Nephron (organoid): ENCODE data around the gene CTIF.

Experiments
- H3K27ac Mint-ChIP-seq, 3 experiments: 2 replicates each; pipeline ENCODE4 v1.8.0; 2020; ENCODE audit warnings: mixed read lengths in 3 of 3, mild to moderate bottlenecking in 2 of 3, moderate library complexity in 1 of 3
- H3K27me3 Mint-ChIP-seq: 2 replicates; pipeline ENCODE4 v1.8.0; 2021; ENCODE audit warnings: low read depth, mild to moderate bottlenecking, moderate library complexity, mixed read lengths
- H3K36me3 Mint-ChIP-seq: 2 replicates; pipeline ENCODE4 v1.8.0; 2020; ENCODE audit warnings: low read depth, mixed read lengths
- H3K4me1 Mint-ChIP-seq: 2 replicates; pipeline ENCODE4 v1.8.0; 2020; ENCODE audit warnings: mixed read lengths
- H3K4me3 Mint-ChIP-seq, 3 experiments: 2 replicates each; pipeline ENCODE4 v1.8.0; 2020; ENCODE audit warnings: mild to moderate bottlenecking in 3 of 3, mixed read lengths in 3 of 3, moderate library complexity in 2 of 3
- H3K9me3 Mint-ChIP-seq: 2 replicates; pipeline ENCODE4 v1.8.0; 2020; ENCODE audit warnings: mixed read lengths
- TF ChIP-seq, protein P1 (sequence below), 3 experiments: fragments of 200-600 bp; sonication (generic); IDR thresholded peaks; one replicate each; pipeline ENCODE4 v1.5.0; 2021; ENCODE audit warnings: antibody characterized with exemption in 3 of 3; ENCODE audit not compliant: unreplicated experiment in 3 of 3

The CTIF gene

DNA sequence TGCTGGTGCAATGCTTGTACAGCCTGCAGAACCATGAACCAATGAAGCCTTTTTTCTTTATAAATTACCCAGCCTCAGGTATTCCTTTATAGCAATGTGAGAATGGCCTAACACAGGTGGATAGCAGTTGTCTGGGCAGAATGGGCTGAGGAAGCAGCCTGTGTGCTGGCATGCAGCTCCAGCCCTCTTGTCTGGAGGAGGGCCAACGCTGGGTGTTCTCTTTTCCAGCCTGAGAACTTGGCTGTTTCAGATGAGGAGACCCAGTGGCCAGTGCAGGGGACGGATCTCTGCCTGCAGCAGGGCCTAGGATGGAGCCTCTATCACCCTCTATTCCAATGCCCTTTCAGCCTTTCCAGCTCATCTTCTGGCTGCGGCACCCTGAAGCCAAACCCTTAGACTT is 58.8 kb downstream of the CTIF start:
- no peak overlapping the region for H3K4me3 Mint-ChIP-seq
- H3K36me3 Mint-ChIP-seq: peaks cover 7% of the 10 kb centered on the region
- TF ChIP-seq, protein P1, sequence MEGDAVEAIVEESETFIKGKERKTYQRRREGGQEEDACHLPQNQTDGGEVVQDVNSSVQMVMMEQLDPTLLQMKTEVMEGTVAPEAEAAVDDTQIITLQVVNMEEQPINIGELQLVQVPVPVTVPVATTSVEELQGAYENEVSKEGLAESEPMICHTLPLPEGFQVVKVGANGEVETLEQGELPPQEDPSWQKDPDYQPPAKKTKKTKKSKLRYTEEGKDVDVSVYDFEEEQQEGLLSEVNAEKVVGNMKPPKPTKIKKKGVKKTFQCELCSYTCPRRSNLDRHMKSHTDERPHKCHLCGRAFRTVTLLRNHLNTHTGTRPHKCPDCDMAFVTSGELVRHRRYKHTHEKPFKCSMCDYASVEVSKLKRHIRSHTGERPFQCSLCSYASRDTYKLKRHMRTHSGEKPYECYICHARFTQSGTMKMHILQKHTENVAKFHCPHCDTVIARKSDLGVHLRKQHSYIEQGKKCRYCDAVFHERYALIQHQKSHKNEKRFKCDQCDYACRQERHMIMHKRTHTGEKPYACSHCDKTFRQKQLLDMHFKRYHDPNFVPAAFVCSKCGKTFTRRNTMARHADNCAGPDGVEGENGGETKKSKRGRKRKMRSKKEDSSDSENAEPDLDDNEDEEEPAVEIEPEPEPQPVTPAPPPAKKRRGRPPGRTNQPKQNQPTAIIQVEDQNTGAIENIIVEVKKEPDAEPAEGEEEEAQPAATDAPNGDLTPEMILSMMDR (IDR thresholded peaks at IDR 0.05; ENCODE audit: unreplicated experiment in 3 of 3): no peak
- H3K27ac Mint-ChIP-seq: no peak overlapping the region
- peaks cover 37% of the 10 kb centered on the region for H3K4me1 Mint-ChIP-seq
- H3K9me3 Mint-ChIP-seq: no peaks in the 10 kb centered on the region
- no peaks in the 10 kb centered on the region for H3K27me3 Mint-ChIP-seq

GRCh38 chr18:48599391-48599790 is 60.6 kb downstream of the CTIF start:
- Mint-ChIP-seq H3K4me3 (no peak overlapping the region), H3K27me3 (no peaks in the 10 kb centered on the region), H3K4me1 (peaks cover 33% of the 10 kb centered on the region), H3K27ac (peak overlapping the region in 1 of 3 experiments; percentile 28), H3K36me3 (peaks cover 7% of the 10 kb centered on the region), H3K9me3 (no peaks in the 10 kb centered on the region)
- TF ChIP-seq, protein P1 (IDR thresholded peaks at IDR 0.05; ENCODE audit: unreplicated experiment in 3 of 3): no peak

DNA sequence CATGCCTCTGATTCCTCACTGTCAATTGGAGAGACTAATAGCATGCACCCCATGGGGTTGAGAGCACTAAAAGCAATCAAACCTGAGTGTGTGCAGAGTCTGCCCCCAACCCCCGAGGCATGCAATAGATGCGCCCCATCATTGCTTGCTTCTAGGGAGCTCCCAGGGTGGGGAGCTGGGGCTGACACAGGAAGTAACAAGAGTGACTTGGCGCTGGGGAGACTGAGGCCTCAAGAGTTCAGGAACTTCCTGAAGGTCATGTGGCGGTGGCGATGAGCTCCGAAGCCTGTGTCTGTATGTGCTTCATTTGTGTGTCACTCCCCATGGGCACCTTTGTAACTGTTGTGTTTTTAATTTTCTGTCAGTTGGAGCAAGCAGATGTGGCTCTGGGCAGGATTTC is 61.2 kb downstream of the CTIF start:
- Mint-ChIP-seq H3K4me1 (peaks cover 29% of the 10 kb centered on the region), H3K27ac (peak overlapping the region; percentile 29 to 74 (median 57)), H3K4me3 (no peak overlapping the region), H3K9me3 (no peaks in the 10 kb centered on the region), H3K36me3 (peaks cover 10% of the 10 kb centered on the region), H3K27me3 (no peaks in the 10 kb centered on the region)
- TF ChIP-seq, protein P1 (IDR thresholded peaks at IDR 0.05; ENCODE audit: unreplicated experiment in 3 of 3): no peak

- TF ChIP-seq, protein P1 (IDR thresholded peaks at IDR 0.05; ENCODE audit: unreplicated experiment in 3 of 3): no peak
- H3K4me1 Mint-ChIP-seq: peaks cover 34% of the 10 kb centered on the region
- H3K27ac Mint-ChIP-seq: peak overlapping the region; percentile 29 to 74 (median 57)
- no peak overlapping the region for H3K4me3 Mint-ChIP-seq
- H3K36me3 Mint-ChIP-seq: peaks cover 10% of the 10 kb centered on the region
- no peaks in the 10 kb centered on the region for H3K27me3 Mint-ChIP-seq
- H3K9me3 Mint-ChIP-seq: no peaks in the 10 kb centered on the region
Measured at GRCh38 chr18:48600456-48601090, 61.7 kb downstream of the CTIF start.

GRCh38 chr18:48601343-48601742 is 62.5 kb downstream of the CTIF start:
- Mint-ChIP-seq H3K36me3 (peaks cover 3% of the 10 kb centered on the region), H3K4me1 (peaks cover 41% of the 10 kb centered on the region), H3K27me3 (no peaks in the 10 kb centered on the region), H3K4me3 (no peak overlapping the region), H3K27ac (peak overlapping the region; percentile 29 to 74 (median 57)), H3K9me3 (no peaks in the 10 kb centered on the region)
- TF ChIP-seq, protein P1 (IDR thresholded peaks at IDR 0.05; ENCODE audit: unreplicated experiment in 3 of 3): no peak

DNA sequence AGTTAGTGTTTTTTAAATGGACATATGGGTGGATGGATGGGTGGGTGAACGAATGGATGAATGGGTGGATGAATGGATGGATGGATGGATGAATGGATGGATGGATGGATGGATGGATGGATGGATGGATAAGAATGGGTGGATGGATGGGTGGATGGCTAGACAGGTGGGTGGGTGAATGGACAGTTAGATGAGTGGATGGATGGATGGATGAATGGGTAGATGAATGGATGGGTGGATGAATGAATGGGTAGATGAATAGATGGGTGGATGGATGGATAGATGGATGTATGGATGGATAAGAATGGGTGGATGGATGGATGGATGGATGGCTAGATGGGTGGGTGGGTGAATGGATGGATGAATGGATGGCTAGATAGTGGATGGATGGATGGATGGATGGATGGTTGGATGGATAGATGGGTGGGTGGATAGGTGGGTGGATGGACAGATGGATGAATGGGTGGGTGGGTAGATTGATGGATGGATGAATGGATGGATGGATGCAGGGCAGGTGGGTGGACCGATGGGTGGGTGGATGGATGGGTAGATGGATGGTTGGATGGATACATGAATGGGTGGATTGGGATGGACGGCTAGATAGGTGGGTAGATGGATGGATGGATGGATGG is 64.0 kb downstream of the CTIF start:
- H3K27ac Mint-ChIP-seq: no peak overlapping the region
- no peak overlapping the region for H3K4me3 Mint-ChIP-seq
- TF ChIP-seq, protein P1 (IDR thresholded peaks at IDR 0.05; ENCODE audit: unreplicated experiment in 3 of 3): no peak
- H3K36me3 Mint-ChIP-seq: peaks cover 3% of the 10 kb centered on the region
- H3K9me3 Mint-ChIP-seq: no peaks in the 10 kb centered on the region
- H3K27me3 Mint-ChIP-seq: no peaks in the 10 kb centered on the region
- H3K4me1 Mint-ChIP-seq: peaks cover 50% of the 10 kb centered on the region
